Fibroblast of mammary gland (primary cell): ENCODE measurements around the gene PHLDA3.

ENCODE experiments used
- DNase-seq: peaks from one replicate; pipeline ENCODE4 v3.0.0-alpha.2; 2010; ENCODE audit warnings: low read depth
- H3K4me3 ChIP-seq: 2 replicates; pipeline ENCODE4 v1.5.1; 2011; ENCODE audit warnings: low read depth, mild to moderate bottlenecking, low read length, moderate library complexity; ENCODE audit not compliant: control insufficient read depth
- CTCF ChIP-seq: conservative IDR thresholded peaks from 2 replicates; pipeline ENCODE4 v1.5.1; 2011; ENCODE audit warnings: low read depth, low read length, inconsistent platforms; ENCODE audit not compliant: control insufficient read depth, insufficient read depth

Gene PHLDA3

GRCh38 chr1:201436393-201436792 lies 32.6 kb downstream of the PHLDA3 start:
- no peak overlapping the region for H3K4me3 ChIP-seq
- peak; percentile 23 for DNase-seq
- TF ChIP-seq CTCF: peak; percentile 17

GRCh38 chr1:201434266-201434665 lies 34.7 kb downstream of the PHLDA3 start:
- H3K4me3 ChIP-seq: no peak overlapping the region
- DNase-seq: no peak
- no peak for TF ChIP-seq CTCF

GRCh38 chr1:201433609-201434008 lies 35.4 kb downstream of the PHLDA3 start:
- no peak for DNase-seq
- H3K4me3 ChIP-seq: no peak overlapping the region
- no peak for TF ChIP-seq CTCF

GRCh38 chr1:201430776-201431175 lies 38.2 kb downstream of the PHLDA3 start:
- H3K4me3 ChIP-seq: no peak overlapping the region
- no peak for DNase-seq
- TF ChIP-seq CTCF: no peak

- no peak overlapping the region for H3K4me3 ChIP-seq
- DNase-seq: no peak
- TF ChIP-seq CTCF: no peak
Observed at GRCh38 chr1:201429736-201430501, 39.1 kb downstream of the PHLDA3 start.

- no peak overlapping the region for H3K4me3 ChIP-seq
- TF ChIP-seq CTCF: no peak
- DNase-seq: no peak
Observed at GRCh38 chr1:201427963-201428362, 41.0 kb downstream of the PHLDA3 start.
